Thyroid gland (tissue), 4 donors: ENCODE measurements around the gene TIPIN.

Experiments
- CTCF ChIP-seq, 6 experiments: fragments of 200-600 bp in 3 of 6; fragments of 450-650 bp in 3 of 6; sonication (generic) in 3 of 6; IDR thresholded peaks; one replicate each; pipeline ENCODE4 v1.5.1; 2016 to 2019; ENCODE audit warnings: antibody characterized with exemption in 6 of 6, mild to moderate bottlenecking in 2 of 6, inconsistent platforms in 1 of 6, moderate library complexity in 1 of 6
- POLR2A ChIP-seq, 2 donors: fragments of 450-650 bp; IDR thresholded peaks; one replicate each; pipeline ENCODE4 v1.6.1; 2017; ENCODE audit warnings: antibody characterized with exemption in 2 of 2, mild to moderate bottlenecking in 2 of 2, moderate library complexity in 1 of 2

DNA sequence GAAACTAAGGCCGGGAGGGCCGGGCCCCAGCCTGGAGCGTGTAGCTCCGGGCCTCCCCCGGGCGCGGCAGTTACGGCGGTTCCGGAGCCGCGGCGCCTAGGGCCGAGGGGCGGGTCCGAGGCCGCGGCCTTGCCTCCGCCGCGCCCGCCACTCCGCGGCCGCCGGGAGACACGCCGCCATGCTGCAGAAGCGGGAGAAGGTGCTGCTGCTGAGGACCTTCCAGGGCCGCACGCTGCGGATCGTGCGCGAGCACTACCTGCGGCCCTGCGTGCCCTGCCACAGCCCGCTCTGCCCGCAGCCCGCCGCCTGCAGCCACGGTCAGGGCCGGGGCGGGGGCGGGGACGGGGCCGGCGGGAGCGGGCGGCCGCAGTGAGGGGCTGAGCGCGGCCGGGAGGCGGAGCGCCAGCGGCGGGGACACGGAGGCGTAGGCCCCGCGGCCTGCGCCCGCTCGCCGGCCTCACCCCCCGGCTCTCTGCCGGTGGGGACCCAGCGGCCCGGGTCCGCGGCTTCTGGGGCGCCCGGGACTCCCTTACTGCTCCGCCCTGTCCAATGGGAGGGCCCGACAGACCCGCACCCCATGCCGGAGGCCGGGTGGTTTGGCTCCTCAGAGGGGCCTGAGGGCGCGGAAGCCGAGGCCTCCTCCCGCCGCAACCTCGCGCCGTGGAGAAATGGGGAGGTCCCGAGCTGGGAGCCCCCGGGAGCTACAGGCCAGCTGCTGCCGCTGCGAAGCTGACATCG lies 62.9 kb downstream of the TIPIN start, which contains the start of gene DIS3L:
- TF ChIP-seq CTCF (IDR thresholded peaks at IDR 0.05), result peak in 2 of 6 experiments; percentile 1 to 7
- TF ChIP-seq POLR2A (IDR thresholded peaks at IDR 0.05), result peak; percentile 17 to 65
